EH (cell line): ENCODE results near the gene VEGFA.
A peak's percentile ranks its signal among the peaks of the same experiment; 100 is the strongest.

Experiments used
- DNase-seq: peaks from one replicate; pipeline ENCODE4 v3.0.0-alpha.2; 2015; ENCODE audit warnings: low read depth

VEGFA gene

GRCh38 chr6:43759136-43759906 is 10.7 kb upstream of the VEGFA start:
- no peak for DNase-seq

GRCh38 chr6:43759907-43760206 is 10.2 kb upstream of the VEGFA start:
- DNase-seq, result no peak

DNA sequence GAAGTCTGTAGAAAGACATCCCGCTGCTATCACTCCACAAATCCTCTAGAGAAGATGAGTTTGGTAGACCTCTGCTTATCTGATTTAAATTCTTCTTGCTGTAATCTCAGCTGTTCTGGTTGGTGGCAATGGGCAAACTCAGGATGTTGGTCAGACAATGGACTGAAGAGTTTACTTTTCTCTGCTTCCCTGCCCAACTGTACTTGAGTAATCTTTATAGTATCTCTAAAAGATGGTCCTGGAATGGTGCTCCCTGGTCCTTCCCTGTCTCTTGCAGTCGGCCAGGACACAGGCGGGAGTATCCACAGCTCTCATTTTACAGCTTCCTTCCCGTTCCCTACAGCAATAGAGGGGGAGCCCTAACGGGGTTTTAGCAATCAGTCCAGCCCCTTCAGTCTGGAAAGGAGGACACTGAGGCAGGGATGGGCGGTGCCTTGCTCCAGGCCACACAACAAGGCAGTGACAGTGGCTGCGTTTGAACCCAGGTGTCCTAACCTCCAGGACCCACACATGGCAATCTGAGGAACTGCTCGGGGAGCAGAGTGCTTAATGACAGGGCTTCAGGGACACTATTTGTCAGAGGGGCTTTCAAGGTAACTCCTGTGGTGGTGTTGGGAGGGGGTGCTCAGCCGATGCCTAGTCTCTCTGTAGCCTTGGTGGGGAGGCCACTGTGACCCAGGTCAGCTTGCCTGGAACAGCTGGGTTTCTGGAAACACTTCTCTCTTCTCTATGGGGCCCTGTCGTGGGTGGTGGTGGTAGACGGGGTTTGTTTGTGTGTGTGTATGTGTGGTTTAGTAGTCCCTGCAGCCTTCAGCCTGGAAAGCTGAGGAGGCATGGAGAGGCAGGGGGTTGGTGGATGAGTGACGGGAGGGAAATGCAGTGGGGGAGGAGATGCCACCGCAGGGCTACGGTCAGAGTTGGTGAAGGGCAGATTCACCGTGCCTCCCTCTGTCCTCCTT is 9.5 kb upstream of the VEGFA start:
- DNase-seq, result peak; percentile 19

- DNase-seq, result no peak
These were observed 8.2 kb upstream of the VEGFA start for GRCh38 chr6:43761666-43762409.

- no peak for DNase-seq
These were observed 7.6 kb upstream of the VEGFA start for GRCh38 chr6:43762410-43762768.

- DNase-seq, result peak; percentile 41
These were observed 6.9 kb upstream of the VEGFA start for GRCh38 chr6:43762966-43763695.

GRCh38 chr6:43763812-43764522 is 6.0 kb upstream of the VEGFA start:
- DNase-seq, result no peak

- DNase-seq, result no peak
These were observed 5.2 kb upstream of the VEGFA start for GRCh38 chr6:43764772-43765171.

DNA sequence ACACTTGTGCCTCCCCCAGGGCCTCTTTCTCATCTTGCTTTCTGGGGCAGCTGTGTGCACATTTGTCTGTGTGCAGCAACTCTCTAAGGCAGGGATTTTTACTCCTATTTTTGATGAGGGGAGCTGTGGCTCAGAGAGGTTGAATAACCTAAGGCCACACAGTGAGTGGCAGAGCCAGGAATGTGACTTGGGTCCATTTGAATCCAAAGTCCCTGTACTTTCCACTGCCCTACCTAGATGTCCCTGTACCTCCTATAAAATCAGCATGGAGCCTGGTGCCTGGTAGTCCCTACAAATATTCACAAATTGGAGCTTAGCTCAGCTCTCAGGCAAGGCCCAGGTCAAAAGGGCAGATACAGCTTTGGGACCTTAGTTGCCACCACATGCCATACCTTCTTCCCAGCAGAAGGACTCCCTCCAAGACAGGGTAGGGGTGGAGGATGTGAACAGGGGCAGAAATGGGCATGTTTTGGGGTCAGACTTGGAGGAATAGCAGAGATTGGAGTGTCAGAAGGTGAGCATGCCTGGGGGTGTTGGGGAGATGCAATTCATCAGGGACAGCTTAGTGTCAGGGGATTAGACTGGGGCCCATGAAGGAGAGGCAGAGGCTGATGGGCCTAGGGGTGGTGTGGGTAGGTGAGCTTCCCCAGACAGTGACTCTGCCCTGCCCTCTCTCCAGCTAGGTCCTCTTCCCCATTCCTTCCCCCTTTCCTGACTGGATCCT is 4.1 kb upstream of the VEGFA start:
- no peak for DNase-seq

DNA sequence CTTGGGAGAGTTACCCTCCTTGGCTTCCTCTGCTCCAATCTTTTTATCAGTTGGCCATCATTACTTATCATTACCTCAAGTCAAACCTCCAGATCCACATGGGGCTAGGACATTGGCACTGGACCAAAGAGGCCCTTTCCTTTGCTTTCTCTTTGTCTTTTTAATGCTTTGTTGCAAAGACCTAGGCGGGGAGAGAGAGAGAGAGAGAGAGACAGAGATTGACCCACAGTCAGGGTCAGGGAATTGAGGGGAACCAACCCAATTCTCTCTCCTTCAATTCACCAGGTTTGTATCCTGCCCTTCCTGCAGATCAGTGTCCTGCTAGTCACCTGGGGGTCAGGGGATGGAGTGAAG is 3.5 kb upstream of the VEGFA start:
- no peak for DNase-seq

DNA sequence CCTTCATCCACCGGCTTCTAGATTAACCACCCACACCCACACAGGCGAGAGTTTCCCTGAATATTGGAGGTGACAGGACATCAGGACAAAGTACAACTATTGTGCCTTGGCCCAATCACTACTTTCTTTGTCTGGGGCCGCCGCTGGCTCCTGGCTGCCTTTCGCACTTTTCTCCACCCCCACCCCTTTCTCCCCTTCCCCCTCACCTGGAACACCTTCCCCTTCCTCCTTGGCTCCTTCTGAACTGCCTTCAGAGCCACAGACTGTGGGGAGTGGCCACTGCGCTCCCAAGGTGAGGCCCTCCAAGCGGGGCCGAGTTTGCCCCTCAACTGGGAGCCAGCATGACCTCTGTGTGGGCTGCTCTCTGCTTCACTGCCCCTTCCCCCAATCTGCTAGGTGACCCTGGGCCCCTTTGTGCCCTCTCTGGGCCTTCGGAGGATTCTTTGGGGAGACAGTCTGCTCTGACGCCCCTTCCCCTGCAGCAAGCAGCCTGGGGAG is 3.0 kb upstream of the VEGFA start:
- DNase-seq, result no peak

DNA sequence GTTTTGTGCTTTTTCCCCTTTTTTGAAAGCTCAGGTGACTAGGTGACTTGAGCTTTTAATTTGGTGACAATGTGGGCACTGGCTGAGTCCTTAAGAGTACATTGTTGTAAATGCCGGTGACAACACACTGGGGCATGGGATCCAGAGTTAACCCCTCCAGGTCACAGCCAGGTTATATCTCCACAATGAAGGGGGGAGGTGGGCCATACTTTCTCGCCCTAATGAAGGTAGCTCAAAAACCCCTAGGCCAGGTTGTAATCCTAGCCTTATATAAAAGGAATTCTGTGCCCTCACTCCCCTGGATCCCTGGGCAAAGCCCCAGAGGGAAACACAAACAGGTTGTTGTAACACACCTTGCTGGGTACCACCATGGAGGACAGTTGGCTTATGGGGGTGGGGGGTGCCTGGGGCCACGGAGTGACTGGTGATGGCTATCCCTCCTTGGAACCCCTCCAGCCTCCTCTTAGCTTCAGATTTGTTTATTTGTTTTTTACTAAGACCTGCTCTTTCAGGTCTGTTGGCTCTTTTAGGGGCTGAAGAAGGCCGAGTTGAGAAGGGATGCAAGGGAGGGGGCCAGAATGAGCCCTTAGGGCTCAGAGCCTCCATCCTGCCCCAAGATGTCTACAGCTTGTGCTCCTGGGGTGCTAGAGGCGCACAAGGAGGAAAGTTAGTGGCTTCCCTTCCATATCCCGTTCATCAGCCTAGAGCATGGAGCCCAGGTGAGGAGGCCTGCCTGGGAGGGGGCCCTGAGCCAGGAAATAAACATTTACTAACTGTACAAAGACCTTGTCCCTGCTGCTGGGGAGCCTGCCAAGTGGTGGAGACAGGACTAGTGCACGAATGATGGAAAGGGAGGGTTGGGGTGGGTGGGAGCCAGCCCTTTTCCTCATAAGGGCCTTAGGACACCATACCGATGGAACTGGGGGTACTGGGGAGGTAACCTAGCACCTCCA is 2.2 kb upstream of the VEGFA start:
- no peak for DNase-seq

GRCh38 chr6:43768506-43768860 is 1.5 kb upstream of the VEGFA start:
- DNase-seq, result no peak

DNA sequence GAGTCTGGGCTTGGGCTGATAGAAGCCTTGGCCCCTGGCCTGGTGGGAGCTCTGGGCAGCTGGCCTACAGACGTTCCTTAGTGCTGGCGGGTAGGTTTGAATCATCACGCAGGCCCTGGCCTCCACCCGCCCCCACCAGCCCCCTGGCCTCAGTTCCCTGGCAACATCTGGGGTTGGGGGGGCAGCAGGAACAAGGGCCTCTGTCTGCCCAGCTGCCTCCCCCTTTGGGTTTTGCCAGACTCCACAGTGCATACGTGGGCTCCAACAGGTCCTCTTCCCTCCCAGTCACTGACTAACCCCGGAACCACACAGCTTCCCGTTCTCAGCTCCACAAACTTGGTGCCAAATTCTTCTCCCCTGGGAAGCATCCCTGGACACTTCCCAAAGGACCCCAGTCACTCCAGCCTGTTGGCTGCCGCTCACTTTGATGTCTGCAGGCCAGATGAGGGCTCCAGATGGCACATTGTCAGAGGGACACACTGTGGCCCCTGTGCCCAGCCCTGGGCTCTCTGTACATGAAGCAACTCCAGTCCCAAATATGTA is 957 bp upstream of the VEGFA start:
- peak; percentile 72 for DNase-seq

GRCh38 chr6:43770372-43771209 is 580 bp downstream of the VEGFA start:
- peak; percentile 81 for DNase-seq

- peak; percentile 72 for DNase-seq
These were observed 1.3 kb downstream of the VEGFA start for GRCh38 chr6:43771210-43771857.

DNA sequence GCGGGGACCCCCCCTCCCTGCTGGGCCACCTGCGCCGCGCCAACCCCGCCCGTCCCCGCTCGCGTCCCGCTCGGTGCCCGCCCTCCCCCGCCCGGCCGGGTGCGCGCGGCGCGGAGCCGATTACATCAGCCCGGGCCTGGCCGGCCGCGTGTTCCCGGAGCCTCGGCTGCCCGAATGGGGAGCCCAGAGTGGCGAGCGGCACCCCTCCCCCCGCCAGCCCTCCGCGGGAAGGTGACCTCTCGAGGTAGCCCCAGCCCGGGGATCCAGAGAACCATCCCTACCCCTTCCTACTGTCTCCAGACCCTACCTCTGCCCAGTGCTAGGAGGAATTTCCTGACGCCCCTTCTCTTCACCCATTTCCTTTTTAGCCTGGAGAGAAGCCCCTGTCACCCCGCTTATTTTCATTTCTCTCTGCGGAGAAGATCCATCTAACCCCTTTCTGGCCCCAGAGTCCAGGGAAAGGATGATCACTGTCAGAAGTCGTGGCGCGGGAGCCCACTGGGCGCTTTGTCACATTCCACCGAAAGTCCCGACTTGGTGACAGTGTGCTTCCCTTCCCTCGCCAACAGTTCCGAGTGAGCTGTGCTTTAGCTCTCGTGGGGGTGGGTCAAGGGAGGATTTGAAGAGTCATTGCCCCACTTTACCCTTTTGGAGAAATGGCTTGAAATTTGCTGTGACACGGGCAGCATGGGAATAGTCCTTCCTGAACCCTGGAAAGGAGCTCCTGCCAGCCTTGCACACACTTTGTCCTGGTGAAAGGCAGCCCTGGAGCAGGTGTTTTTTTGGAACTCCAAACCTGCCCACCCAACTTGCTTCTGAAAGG is 2.1 kb downstream of the VEGFA start:
- DNase-seq, result peak; percentile 69
